ENCODE measurements around the gene IL32. TPM values are rescaled to one million over a fixed set of nuclear protein-coding genes. Genes with fewer than 3 reads are reported as not detected.
A peak's percentile ranks its signal among the peaks of the same experiment; 100 is the strongest.
"Not testable (repeated sequence)": the region's sequence is repeated elsewhere in the genome, so short reads cannot be mapped to it uniquely, and the experiment has no call there.

Gene IL32
- total and polyA plus RNA-seq, 9 of the 15 experiments (the other 6 are each of a cell fraction or from before 2014, with no cell fraction given) = 0.21 to 2.2 (median 0.37) TPM; not detected in 3

DNA sequence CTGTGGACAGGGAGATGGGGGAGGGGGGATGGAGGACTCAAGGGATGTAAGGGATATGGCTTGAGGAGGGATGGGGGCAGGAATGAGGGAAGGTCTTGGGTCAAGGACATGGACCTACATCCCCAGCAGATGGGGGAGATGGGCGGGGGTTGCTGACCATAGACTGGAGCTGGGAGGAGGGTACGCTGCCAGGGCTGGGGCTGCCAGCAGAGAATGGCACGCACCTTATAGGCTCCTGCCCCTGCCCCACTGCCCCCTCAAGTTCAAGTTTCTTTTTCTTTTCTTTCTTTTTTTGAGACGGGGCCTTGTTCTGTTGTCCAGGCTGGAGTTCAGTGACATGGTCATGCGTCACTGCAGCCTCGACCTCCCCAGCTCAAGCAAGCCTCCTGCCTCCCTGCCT, 10.5 kb downstream of the IL32 start:
- peaks cover 9 to 18% of the 10 kb centered on the region in 2 experiments for H3K27me3 ChIP-seq (ENCODE audit: control insufficient read depth in 2 of 2, insufficient read depth in 2 of 2, low read length in 2 of 2)
- FAIRE-seq; DNase-seq (ENCODE audit: extremely low read depth in 1 of 4, low spot score in 3 of 4); H3K36me3 ChIP-seq (ENCODE audit: control insufficient read depth, insufficient read depth, low read length); H3K4me3 ChIP-seq; BruUV-seq (replicated peaks); in situ Hi-C loops (cut with MboI); H3K79me2 ChIP-seq (ENCODE audit: control insufficient read depth, insufficient read depth, low read length); H3K9me3 ChIP-seq (replicated peaks; ENCODE audit: control insufficient read depth, insufficient read depth, low read depth, low read length); H3K4me2 ChIP-seq (ENCODE audit: insufficient read depth, low read length); H3K27ac ChIP-seq (ENCODE audit: extremely low read depth, low read depth, low read length); H3K9ac ChIP-seq (ENCODE audit: insufficient read depth in 1 of 2, low read depth in 2 of 2, low read length in 2 of 2); H4K20me1 ChIP-seq (replicated peaks; ENCODE audit: control insufficient read depth, insufficient read depth, low read length); H3K9me1 ChIP-seq (ENCODE audit: control insufficient read depth, insufficient read depth, low read length); intact Hi-C loops (cut with micrococcal nuclease); CTCF ChIA-PET (ENCODE audit: low intra/inter-chr PET ratio); ATAC-seq; H2AFZ ChIP-seq (ENCODE audit: low read depth, low read length): not testable (repeated sequence)
- peaks cover 6 to 11% of the 10 kb centered on the region in 2 experiments; a peak in 4 of 5 replicates for H3K4me1 ChIP-seq (replicated peaks in 1 of 2; ENCODE audit: control insufficient read depth in 2 of 2, insufficient read depth in 2 of 2, low read length in 2 of 2)
- 45% methylated on average over 6 of the region's 6 CpGs for WGBS (ENCODE audit: insufficient coverage, low coverage, missing lambda C conversion rate)
- POLR2A ChIA-PET = interaction anchor here (0.8 to 1.3 kb wide), 2 partner anchors 12 to 16 kb away, joined by 3 to 5 read pairs; no protein-coding TSS in a partner anchor

DNA sequence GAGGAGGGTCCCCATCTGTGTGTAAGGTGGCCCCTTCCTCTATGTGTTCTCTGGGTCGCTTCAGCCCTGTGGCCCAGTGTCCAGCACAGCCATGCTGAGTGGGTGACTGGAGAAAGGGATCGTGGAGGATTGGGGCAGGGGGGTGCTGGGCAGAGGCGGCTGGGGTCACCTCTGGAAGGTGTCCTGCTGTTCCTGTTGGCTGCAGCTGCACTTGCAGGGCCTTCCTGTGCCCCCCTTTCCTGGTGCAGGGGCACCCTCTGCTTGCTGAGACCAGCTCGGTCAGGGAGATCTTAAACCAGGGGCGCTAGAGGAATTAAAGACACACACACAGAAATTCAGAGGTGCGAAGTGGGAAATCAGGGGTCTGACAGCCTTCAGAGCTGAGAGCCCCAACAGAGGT, 11.1 kb downstream of the IL32 start:
- H3K36me3 ChIP-seq (ENCODE audit: control insufficient read depth, insufficient read depth, low read length) = no peaks in the 10 kb centered on the region
- no peak overlapping the region for H3K4me2 ChIP-seq (ENCODE audit: insufficient read depth, low read length)
- no peak overlapping the region for H3K27ac ChIP-seq (ENCODE audit: extremely low read depth, low read depth, low read length)
- FAIRE-seq = no peak
- no peak overlapping the region for H2AFZ ChIP-seq (ENCODE audit: low read depth, low read length)
- WGBS (ENCODE audit: insufficient coverage, low coverage, missing lambda C conversion rate) = 19% methylated on average over 6 of the region's 6 CpGs
- H3K9ac ChIP-seq (ENCODE audit: insufficient read depth in 1 of 2, low read depth in 2 of 2, low read length in 2 of 2) = no peak overlapping the region
- no TSS peak for BruUV-seq (replicated peaks)
- intact Hi-C loops (cut with micrococcal nuclease) = no loop called here
- CTCF ChIA-PET (ENCODE audit: low intra/inter-chr PET ratio) = no interaction called here
- H3K4me1 ChIP-seq (replicated peaks in 1 of 2; ENCODE audit: control insufficient read depth in 2 of 2, insufficient read depth in 2 of 2, low read length in 2 of 2) = peaks cover 6 to 10% of the 10 kb centered on the region in 2 experiments; a peak in 4 of 5 replicates
- H4K20me1 ChIP-seq (replicated peaks; ENCODE audit: control insufficient read depth, insufficient read depth, low read length) = no peaks in the 10 kb centered on the region
- no peaks in the 10 kb centered on the region for H3K9me1 ChIP-seq (ENCODE audit: control insufficient read depth, insufficient read depth, low read length)
- H3K9me3 ChIP-seq (replicated peaks; ENCODE audit: control insufficient read depth, insufficient read depth, low read depth, low read length) = no peaks in the 10 kb centered on the region
- POLR2A ChIA-PET = interaction anchor here (0.8 to 1.3 kb wide), 3 partner anchors 11 to 17 kb away, joined by 3 to 5 read pairs (median 3); no protein-coding TSS in a partner anchor
- peak in 1 of 4 experiments; percentile 3 for DNase-seq (ENCODE audit: extremely low read depth in 1 of 4, low spot score in 3 of 4)
- H3K4me3 ChIP-seq = no peak overlapping the region
- H3K27me3 ChIP-seq (ENCODE audit: control insufficient read depth in 2 of 2, insufficient read depth in 2 of 2, low read length in 2 of 2) = peaks cover 9 to 18% of the 10 kb centered on the region in 2 experiments
- in situ Hi-C loops (cut with MboI) = no loop called here
- TF ChIP-seq ZNF589 (CRISPR knock-in tag; IDR thresholded peaks at IDR 0.05; ENCODE audit: low read depth) (no peak), RUNX1 (IDR thresholded peaks at IDR 0.05; ENCODE audit: low read depth) (no peak), NONO (IDR thresholded peaks at IDR 0.05; ENCODE audit: low read depth in 2 of 2, low read length in 1 of 2) (no peak), ZNF263 (CRISPR knock-in tag; IDR thresholded peaks at IDR 0.05; ENCODE audit: borderline replicate concordance) (no peak), PRMT5 (CRISPR knock-in tag; IDR thresholded peaks at IDR 0.05) (no peak), LEF1 (IDR thresholded peaks at IDR 0.05) (no peak), NFE2L1 (tag; IDR thresholded peaks at IDR 0.05; ENCODE audit: borderline replicate concordance, low read depth) (no peak), PHF21A (IDR thresholded peaks at IDR 0.05; ENCODE audit: borderline replicate concordance, low read depth) (no peak), MBD2 (IDR thresholded peaks at IDR 0.05; ENCODE audit: borderline replicate concordance, low read depth) (no peak), NFRKB (IDR thresholded peaks at IDR 0.05; ENCODE audit: low read depth) (no peak), ZFP30 (CRISPR knock-in tag; IDR thresholded peaks at IDR 0.05; ENCODE audit: borderline replicate concordance) (no peak), HDAC2 (IDR thresholded peaks at IDR 0.05) (no peak), RHOXF2B (CRISPR knock-in tag; conservative IDR thresholded peaks at IDR 0.05) (no peak)
- TF ChIP-seq, protein P1, sequence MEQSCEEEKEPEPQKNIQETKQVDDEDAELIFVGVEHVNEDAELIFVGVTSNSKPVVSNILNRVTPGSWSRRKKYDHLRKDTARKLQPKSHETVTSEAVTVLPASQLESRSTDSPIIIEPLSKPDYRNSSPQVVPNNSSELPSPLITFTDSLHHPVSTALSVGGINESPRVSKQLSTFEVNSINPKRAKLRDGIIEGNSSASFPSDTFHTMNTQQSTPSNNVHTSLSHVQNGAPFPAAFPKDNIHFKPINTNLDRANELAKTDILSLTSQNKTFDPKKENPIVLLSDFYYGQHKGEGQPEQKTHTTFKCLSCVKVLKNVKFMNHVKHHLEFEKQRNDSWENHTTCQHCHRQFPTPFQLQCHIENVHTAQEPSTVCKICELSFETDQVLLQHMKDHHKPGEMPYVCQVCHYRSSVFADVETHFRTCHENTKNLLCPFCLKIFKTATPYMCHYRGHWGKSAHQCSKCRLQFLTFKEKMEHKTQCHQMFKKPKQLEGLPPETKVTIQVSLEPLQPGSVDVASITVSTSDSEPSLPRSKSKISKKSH (CRISPR knock-in tag; IDR thresholded peaks at IDR 0.05) = no peak
- no peak for ATAC-seq
- H3K79me2 ChIP-seq (ENCODE audit: control insufficient read depth, insufficient read depth, low read length) = no peaks in the 10 kb centered on the region
